KMS-11 (cell line): ENCODE data around the gene C2.
"Not testable (repeated sequence)": the region's sequence is repeated elsewhere in the genome, so short reads cannot be mapped to it uniquely, and the experiment has no call there.

Source experiments
- H2AFZ ChIP-seq: fragments of 200-600 bp; sonication (generic); 2 replicates; pipeline ENCODE4 v1.6.1; 2016; ENCODE audit warnings: antibody characterized with exemption, mixed run types, low read depth
- H3K27ac ChIP-seq: fragments of 200-600 bp; sonication (generic); 2 replicates; pipeline ENCODE4 v1.6.1; 2016; ENCODE audit warnings: mild to moderate bottlenecking, mixed run types
- H3K27me3 ChIP-seq: fragments of 200-600 bp; sonication (generic); 2 replicates; pipeline ENCODE4 v1.6.1; 2017; ENCODE audit warnings: mild to moderate bottlenecking, low read depth, mixed run types, moderate library complexity; ENCODE audit not compliant: insufficient read depth
- H3K36me3 ChIP-seq: fragments of 200-600 bp; sonication (generic); 2 replicates; pipeline ENCODE4 v1.6.1; 2017; ENCODE audit warnings: mild to moderate bottlenecking, mixed run types; ENCODE audit not compliant: insufficient read depth
- H3K4me1 ChIP-seq: fragments of 200-600 bp; sonication (generic); 2 replicates; pipeline ENCODE4 v1.6.1; 2016; ENCODE audit warnings: mild to moderate bottlenecking, low read depth, mixed run types; ENCODE audit not compliant: poor library complexity, severe bottlenecking
- H3K4me2 ChIP-seq: fragments of 200-600 bp; sonication (generic); 2 replicates; pipeline ENCODE4 v1.7.0; 2016; ENCODE audit warnings: mild to moderate bottlenecking, mixed run types
- H3K4me3 ChIP-seq: fragments of 200-600 bp; sonication (generic); IDR thresholded peaks from 2 replicates; pipeline ENCODE4 v1.6.1; 2017; ENCODE audit warnings: low read depth, low read length, mixed read lengths; ENCODE audit not compliant: insufficient read depth
- H3K79me2 ChIP-seq: fragments of 200-600 bp; sonication (generic); 2 replicates; pipeline ENCODE4 v1.6.1; 2016; ENCODE audit warnings: low read depth, mixed run types; ENCODE audit not compliant: insufficient read depth
- H3K9ac ChIP-seq: fragments of 200-600 bp; sonication (generic); 2 replicates; pipeline ENCODE4 v1.6.1; 2016; ENCODE audit warnings: mild to moderate bottlenecking, mixed run types
- H4K20me1 ChIP-seq: fragments of 200-600 bp; sonication (generic); 2 replicates; pipeline ENCODE4 v1.6.1; 2016; ENCODE audit warnings: mild to moderate bottlenecking, mixed run types; ENCODE audit not compliant: insufficient read depth
- TF ChIP-seq, protein P1 (sequence below): fragments of 200-600 bp; sonication (generic); conservative IDR thresholded peaks from 2 replicates; pipeline ENCODE4 v1.6.1; 2017; ENCODE audit warnings: low read depth, mild to moderate bottlenecking, antibody characterized with exemption, low read length, moderate library complexity, mixed read lengths

C2 gene

GRCh38 chr6:31903957-31904356 is 23.6 kb upstream of the C2 start:
- Histone ChIP-seq H3K27me3 (no peaks in the 10 kb centered on the region; the same call in 1 of the 2 replicates), H3K79me2 (no peaks in the 10 kb centered on the region), H3K4me3 (no peak overlapping the region), H3K4me1 (peaks cover 28% of the 10 kb centered on the region), H3K36me3 (no peaks in the 10 kb centered on the region), H3K9ac (no peak overlapping the region), H3K4me2 (no peak overlapping the region), H2AFZ (no peak overlapping the region), H4K20me1 (no peaks in the 10 kb centered on the region), H3K27ac (no peak overlapping the region)
- TF ChIP-seq, protein P1, sequence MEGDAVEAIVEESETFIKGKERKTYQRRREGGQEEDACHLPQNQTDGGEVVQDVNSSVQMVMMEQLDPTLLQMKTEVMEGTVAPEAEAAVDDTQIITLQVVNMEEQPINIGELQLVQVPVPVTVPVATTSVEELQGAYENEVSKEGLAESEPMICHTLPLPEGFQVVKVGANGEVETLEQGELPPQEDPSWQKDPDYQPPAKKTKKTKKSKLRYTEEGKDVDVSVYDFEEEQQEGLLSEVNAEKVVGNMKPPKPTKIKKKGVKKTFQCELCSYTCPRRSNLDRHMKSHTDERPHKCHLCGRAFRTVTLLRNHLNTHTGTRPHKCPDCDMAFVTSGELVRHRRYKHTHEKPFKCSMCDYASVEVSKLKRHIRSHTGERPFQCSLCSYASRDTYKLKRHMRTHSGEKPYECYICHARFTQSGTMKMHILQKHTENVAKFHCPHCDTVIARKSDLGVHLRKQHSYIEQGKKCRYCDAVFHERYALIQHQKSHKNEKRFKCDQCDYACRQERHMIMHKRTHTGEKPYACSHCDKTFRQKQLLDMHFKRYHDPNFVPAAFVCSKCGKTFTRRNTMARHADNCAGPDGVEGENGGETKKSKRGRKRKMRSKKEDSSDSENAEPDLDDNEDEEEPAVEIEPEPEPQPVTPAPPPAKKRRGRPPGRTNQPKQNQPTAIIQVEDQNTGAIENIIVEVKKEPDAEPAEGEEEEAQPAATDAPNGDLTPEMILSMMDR, result no peak

- Histone ChIP-seq H3K36me3 (no peaks in the 10 kb centered on the region), H3K4me3 (no peak overlapping the region), H4K20me1 (no peaks in the 10 kb centered on the region), H3K4me2 (no peak overlapping the region), H3K27ac (no peak overlapping the region), H3K79me2 (no peaks in the 10 kb centered on the region), H3K4me1 (peaks cover 28% of the 10 kb centered on the region), H3K9ac (no peak overlapping the region), H2AFZ (no peak overlapping the region), H3K27me3 (no peaks in the 10 kb centered on the region; the same call in 1 of the 2 replicates)
- TF ChIP-seq, protein P1, result no peak
These were observed 22.5 kb upstream of the C2 start for GRCh38 chr6:31905041-31905440.

GRCh38 chr6:31906122-31906521 is 21.4 kb upstream of the C2 start:
- H3K36me3 ChIP-seq, result no peaks in the 10 kb centered on the region
- no peaks in the 10 kb centered on the region for H4K20me1 ChIP-seq
- no peak overlapping the region for H3K4me2 ChIP-seq
- no peaks in the 10 kb centered on the region; the same call in 1 of the 2 replicates for H3K27me3 ChIP-seq
- no peak overlapping the region for H3K27ac ChIP-seq
- no peak overlapping the region for H3K9ac ChIP-seq
- TF ChIP-seq, protein P1, result no peak
- peaks cover 23% of the 10 kb centered on the region for H3K4me1 ChIP-seq
- H3K79me2 ChIP-seq, result no peaks in the 10 kb centered on the region
- no peak overlapping the region for H3K4me3 ChIP-seq
- H2AFZ ChIP-seq, result no peak overlapping the region

DNA sequence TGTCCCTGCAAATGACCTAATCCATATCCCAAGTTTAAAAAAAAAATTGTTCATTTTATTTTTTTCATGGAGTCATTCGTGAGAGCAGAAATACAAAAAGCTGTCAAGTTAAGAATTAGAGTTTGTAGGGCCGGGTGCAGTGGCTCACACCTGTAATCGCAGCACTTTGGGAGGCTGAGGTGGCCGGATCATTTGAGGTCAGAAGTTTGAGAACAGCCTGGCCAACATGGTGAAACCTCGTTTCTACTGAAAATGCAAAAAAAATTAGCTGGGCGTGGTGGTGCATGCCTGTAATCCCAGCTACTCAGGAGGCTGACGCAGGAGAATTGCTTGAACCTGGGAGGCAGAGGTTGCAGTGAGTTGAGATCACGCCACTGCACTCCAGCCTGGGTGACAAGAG is 20.8 kb upstream of the C2 start:
- H3K4me2 ChIP-seq, H3K27me3 ChIP-seq, H3K27ac ChIP-seq: not testable (repeated sequence)

DNA sequence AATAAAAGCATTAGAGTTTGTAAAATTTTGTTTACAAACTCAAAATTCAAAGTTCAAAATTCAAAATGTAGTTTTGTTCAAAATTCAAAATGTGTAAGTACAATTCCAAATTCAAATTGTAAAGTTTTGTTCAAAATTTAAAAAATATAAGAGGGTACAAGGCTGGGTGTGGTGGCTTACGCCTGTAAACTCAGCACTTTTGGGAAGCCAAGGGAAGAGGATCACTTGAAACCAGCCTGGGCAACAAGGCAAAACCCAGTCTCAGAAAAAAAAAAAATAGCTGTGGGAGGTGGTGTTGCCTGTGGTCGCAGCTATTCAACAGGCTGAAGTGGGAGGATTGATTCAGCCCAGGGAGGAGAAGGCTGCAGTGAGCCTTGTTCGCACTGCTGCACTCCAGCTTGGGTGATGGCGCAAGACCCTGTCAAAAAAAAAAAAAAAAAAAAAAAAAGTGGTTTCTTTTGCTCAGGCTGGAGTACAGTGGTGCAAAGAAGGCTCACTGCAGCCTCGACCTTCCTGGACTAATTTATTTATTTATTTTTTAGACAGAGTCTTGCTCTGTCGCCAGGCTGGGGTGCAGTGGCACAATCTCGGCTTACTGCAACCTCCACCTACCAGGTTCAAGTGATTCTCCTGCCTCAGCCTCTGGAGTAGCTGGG is 20.2 kb upstream of the C2 start:
- no peaks in the 10 kb centered on the region; the same call in 1 of the 2 replicates for H3K27me3 ChIP-seq
- no peak overlapping the region for H3K4me3 ChIP-seq
- H2AFZ ChIP-seq, result no peak overlapping the region
- TF ChIP-seq, protein P1, result no peak
- H3K9ac ChIP-seq, result no peak overlapping the region
- H3K4me1 ChIP-seq, result peaks cover 21% of the 10 kb centered on the region
- no peak overlapping the region for H3K4me2 ChIP-seq
- H4K20me1 ChIP-seq, result no peaks in the 10 kb centered on the region
- no peaks in the 10 kb centered on the region for H3K36me3 ChIP-seq
- no peak overlapping the region for H3K27ac ChIP-seq
- H3K79me2 ChIP-seq, result no peaks in the 10 kb centered on the region

More for the DNA sequence above, 20.8 kb upstream of the C2 start:
- H3K4me1 ChIP-seq, result peaks cover 21% of the 10 kb centered on the region
- H3K4me3 ChIP-seq, H3K36me3 ChIP-seq, H3K79me2 ChIP-seq, H4K20me1 ChIP-seq, H2AFZ ChIP-seq, H3K9ac ChIP-seq: not testable (repeated sequence)

DNA sequence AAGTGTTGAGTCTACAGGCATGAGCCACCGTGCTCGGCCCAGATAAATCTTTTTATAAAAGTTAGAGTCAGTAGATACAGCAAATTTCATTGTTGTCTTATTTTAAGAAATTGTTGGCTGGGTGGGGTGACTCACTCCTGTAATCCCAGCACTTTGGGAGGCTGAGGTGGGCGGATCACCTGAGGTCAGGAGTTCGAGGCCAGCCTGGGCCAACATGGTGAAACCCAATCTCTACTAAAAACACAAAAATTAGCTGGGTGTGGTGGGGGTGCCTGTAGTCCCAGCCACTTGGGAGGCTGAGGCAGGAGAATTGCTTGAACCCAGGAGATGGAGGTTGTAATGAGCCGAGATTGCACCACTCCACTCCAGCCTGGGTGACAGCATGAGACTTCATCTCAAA is 19.3 kb upstream of the C2 start:
- not testable (repeated sequence) for H3K4me3 ChIP-seq, H3K27me3 ChIP-seq, H3K27ac ChIP-seq, H3K36me3 ChIP-seq, H2AFZ ChIP-seq, H3K9ac ChIP-seq, H4K20me1 ChIP-seq, H3K79me2 ChIP-seq, H3K4me2 ChIP-seq
- peaks cover 12% of the 10 kb centered on the region for H3K4me1 ChIP-seq
